ENCODE measurements around the gene NPAS3. TPM values are rescaled to one million over a fixed set of nuclear protein-coding genes. Genes with fewer than 3 reads are reported as not detected.

NPAS3 gene
- total RNA-seq, 1 donor from 2014 or later: 6.1 TPM

DNA sequence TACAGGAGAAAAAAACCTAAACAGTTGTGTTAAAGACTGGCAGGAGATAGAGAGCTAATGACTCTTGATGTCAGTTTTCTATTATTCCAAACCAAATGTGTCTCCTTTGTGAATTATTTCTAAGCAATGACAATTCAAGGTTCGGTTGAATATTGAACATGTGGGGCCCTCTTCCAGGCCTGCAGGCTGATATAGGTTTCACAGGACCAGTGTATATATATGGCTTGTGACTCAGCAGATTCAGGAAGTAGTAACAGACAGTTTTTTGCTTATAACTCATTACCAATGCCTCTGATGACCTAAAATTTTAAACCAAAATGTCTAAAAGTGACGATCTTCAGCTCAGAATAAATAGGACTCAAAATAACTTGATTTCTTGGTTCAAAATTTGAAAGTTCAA lies 33.7 kb upstream of the NPAS3 start:
- no peak for DNase-seq (ENCODE audit: low spot score, unreplicated experiment)
- no peak overlapping the region for H3K27ac Mint-ChIP-seq
- H3K9me3 Mint-ChIP-seq (ENCODE audit: low read depth): no peaks in the 10 kb centered on the region
- H3K4me3 Mint-ChIP-seq (ENCODE audit: low read depth): no peak overlapping the region
- no peaks in the 10 kb centered on the region for H3K4me1 Mint-ChIP-seq (ENCODE audit: low read depth)
- H3K36me3 Mint-ChIP-seq (ENCODE audit: insufficient read depth): no peaks in the 10 kb centered on the region
- TF ChIP-seq, protein P1, sequence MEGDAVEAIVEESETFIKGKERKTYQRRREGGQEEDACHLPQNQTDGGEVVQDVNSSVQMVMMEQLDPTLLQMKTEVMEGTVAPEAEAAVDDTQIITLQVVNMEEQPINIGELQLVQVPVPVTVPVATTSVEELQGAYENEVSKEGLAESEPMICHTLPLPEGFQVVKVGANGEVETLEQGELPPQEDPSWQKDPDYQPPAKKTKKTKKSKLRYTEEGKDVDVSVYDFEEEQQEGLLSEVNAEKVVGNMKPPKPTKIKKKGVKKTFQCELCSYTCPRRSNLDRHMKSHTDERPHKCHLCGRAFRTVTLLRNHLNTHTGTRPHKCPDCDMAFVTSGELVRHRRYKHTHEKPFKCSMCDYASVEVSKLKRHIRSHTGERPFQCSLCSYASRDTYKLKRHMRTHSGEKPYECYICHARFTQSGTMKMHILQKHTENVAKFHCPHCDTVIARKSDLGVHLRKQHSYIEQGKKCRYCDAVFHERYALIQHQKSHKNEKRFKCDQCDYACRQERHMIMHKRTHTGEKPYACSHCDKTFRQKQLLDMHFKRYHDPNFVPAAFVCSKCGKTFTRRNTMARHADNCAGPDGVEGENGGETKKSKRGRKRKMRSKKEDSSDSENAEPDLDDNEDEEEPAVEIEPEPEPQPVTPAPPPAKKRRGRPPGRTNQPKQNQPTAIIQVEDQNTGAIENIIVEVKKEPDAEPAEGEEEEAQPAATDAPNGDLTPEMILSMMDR (IDR thresholded peaks at IDR 0.05; ENCODE audit: unreplicated experiment): no peak
- peaks cover 3% of the 10 kb centered on the region for H3K27me3 Mint-ChIP-seq

DNA sequence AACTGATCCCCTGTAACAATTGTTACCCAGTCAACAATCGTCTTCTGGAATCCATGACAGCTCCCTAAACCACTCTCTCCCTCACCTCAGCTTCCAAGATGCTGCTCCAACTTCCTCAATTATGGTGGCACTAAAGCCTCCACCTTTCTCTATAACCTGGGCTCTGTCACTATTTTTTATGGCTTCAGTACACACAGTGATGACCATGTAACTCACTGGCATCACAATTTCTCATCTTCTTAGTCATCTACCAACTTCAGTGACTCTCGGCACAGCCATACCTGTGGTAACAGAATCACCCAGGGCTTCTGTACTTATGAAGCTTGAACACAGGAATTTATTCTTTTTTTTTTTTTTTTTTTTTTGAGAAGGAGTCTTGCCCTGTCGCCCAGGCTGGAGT lies 32.0 kb upstream of the NPAS3 start:
- H3K27ac Mint-ChIP-seq: no peak overlapping the region
- TF ChIP-seq, protein P1 (IDR thresholded peaks at IDR 0.05; ENCODE audit: unreplicated experiment): no peak
- peaks cover 3% of the 10 kb centered on the region for H3K27me3 Mint-ChIP-seq
- DNase-seq (ENCODE audit: low spot score, unreplicated experiment): no peak
- no peaks in the 10 kb centered on the region for H3K9me3 Mint-ChIP-seq (ENCODE audit: low read depth)
- no peak overlapping the region for H3K4me3 Mint-ChIP-seq (ENCODE audit: low read depth)
- no peaks in the 10 kb centered on the region for H3K4me1 Mint-ChIP-seq (ENCODE audit: low read depth)
- no peaks in the 10 kb centered on the region for H3K36me3 Mint-ChIP-seq (ENCODE audit: insufficient read depth)

DNA sequence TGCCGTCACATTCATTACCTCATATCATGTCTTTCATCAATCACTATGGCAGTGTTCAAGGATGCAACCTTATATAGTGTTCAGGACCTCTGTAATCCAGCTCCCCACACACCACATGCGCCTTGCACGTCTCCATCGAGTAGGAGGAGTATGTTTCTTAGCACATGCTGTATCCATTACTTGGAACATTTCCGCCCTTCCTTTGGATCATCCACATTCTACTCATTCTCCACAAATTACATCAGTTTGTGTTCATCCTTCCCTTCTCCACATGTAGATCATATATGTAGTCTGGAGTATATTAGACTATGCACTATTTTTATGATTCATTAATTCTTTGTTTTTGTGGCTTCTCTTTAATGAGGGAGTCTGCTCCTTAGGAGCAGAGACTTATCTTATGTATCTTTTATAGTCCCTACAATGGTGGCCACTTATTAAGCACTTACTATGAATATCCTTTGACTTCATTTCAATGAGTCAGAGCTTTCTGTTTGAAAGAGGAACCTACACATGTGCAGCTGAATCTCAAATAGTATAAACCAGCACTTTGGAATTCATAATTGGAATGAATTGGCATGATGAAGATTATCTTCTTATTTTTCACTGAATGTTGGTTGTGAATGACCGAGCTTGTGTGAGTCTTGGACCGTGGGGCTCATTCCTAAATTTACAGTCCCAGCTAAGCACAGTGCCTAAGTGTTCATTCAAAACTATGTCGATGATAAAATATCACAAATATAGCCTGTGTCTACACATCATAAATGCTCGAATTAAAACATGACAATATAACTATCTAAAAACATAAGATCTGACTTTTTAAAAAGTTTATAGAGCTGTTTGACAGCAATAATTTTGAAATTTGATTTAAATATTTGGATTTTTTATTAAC lies 30.2 kb upstream of the NPAS3 start:
- Mint-ChIP-seq H3K27ac (no peak overlapping the region), H3K27me3 (no peaks in the 10 kb centered on the region), H3K4me1 (ENCODE audit: low read depth) (no peaks in the 10 kb centered on the region), H3K9me3 (ENCODE audit: low read depth) (no peaks in the 10 kb centered on the region), H3K4me3 (ENCODE audit: low read depth) (no peak overlapping the region), H3K36me3 (ENCODE audit: insufficient read depth) (no peaks in the 10 kb centered on the region)
- TF ChIP-seq, protein P1 (IDR thresholded peaks at IDR 0.05; ENCODE audit: unreplicated experiment): no peak
- no peak for DNase-seq (ENCODE audit: low spot score, unreplicated experiment)

DNA sequence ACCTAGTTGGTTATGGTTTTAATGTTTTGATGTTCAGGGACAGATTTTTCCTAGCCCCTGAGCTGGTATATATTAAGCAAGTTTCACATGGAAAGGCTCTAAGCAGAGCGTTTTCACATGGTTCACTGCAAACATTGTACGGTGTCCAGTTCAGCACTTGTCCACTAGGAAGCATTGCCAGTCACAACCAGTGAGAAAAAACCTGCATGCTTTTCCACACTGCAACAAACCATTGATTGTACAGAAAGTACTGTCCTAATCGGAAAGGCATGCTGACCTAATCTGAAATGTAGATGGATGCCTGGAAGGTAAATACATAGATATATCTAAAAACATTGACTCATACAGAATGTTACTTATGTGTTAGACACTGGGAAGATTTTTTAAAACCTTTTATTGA lies 25.0 kb upstream of the NPAS3 start:
- Mint-ChIP-seq H3K36me3 (ENCODE audit: insufficient read depth) (no peaks in the 10 kb centered on the region), H3K4me3 (ENCODE audit: low read depth) (no peak overlapping the region), H3K27ac (no peak overlapping the region), H3K9me3 (ENCODE audit: low read depth) (no peaks in the 10 kb centered on the region), H3K27me3 (peaks cover 8% of the 10 kb centered on the region), H3K4me1 (ENCODE audit: low read depth) (no peaks in the 10 kb centered on the region)
- TF ChIP-seq, protein P1 (IDR thresholded peaks at IDR 0.05; ENCODE audit: unreplicated experiment): peak; percentile 49
- DNase-seq (ENCODE audit: low spot score, unreplicated experiment): no peak

DNA sequence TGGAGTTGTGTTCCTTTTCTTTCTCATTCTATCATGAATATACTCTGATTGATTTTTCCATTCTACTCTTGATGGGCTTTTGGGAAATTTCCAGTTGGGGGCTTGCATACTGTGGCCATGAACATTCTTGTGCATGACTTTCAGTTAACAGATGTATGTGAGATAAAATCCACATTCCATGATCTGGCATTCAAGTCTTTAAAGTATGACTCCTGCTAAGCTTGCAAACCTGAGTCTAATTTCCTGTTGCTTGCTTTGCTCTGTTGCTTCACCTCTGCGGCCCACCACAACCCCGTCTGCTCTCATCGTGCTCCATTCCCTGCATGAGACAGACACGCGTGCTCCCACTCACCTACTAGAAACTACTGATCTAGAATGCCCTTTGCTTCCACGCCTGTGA lies 24.3 kb upstream of the NPAS3 start:
- Mint-ChIP-seq H3K9me3 (ENCODE audit: low read depth) (no peaks in the 10 kb centered on the region), H3K27me3 (peaks cover 9% of the 10 kb centered on the region), H3K36me3 (ENCODE audit: insufficient read depth) (no peaks in the 10 kb centered on the region), H3K27ac (no peak overlapping the region), H3K4me3 (ENCODE audit: low read depth) (no peak overlapping the region), H3K4me1 (ENCODE audit: low read depth) (no peaks in the 10 kb centered on the region)
- no peak for DNase-seq (ENCODE audit: low spot score, unreplicated experiment)
- TF ChIP-seq, protein P1 (IDR thresholded peaks at IDR 0.05; ENCODE audit: unreplicated experiment): no peak

All from progenitor cell of endocrine pancreas (in vitro differentiated cells).